ENCODE data around the gene KLHL8.
A peak's percentile ranks its signal among the peaks of the same experiment; 100 is the strongest.
"Not testable (repeated sequence)": the region's sequence is repeated elsewhere in the genome, so short reads cannot be mapped to it uniquely, and the experiment has no call there.

KLHL8 gene

GRCh38 chr4:87240341-87240740, 19.9 kb upstream of the KLHL8 start:
- Histone ChIP-seq H3K36me3 (ENCODE audit: insufficient read depth, low read length) (no peaks in the 10 kb centered on the region), H3K9ac (ENCODE audit: low read depth, low read length) (no peak overlapping the region), H3K4me1 (ENCODE audit: insufficient read depth, low read length) (no peaks in the 10 kb centered on the region), H3K9me3 (ENCODE audit: control insufficient read depth, insufficient read depth, low read length) (peaks cover 7% of the 10 kb centered on the region; the same call in 1 of the 2 replicates)

GRCh38 chr4:87239821-87240220, 19.4 kb upstream of the KLHL8 start:
- H3K4me1 ChIP-seq (ENCODE audit: insufficient read depth, low read length): no peaks in the 10 kb centered on the region
- H3K9me3 ChIP-seq (ENCODE audit: control insufficient read depth, insufficient read depth, low read length): peaks cover 7% of the 10 kb centered on the region; the same call in 1 of the 2 replicates
- no peak overlapping the region for H3K9ac ChIP-seq (ENCODE audit: low read depth, low read length)
- no peaks in the 10 kb centered on the region for H3K36me3 ChIP-seq (ENCODE audit: insufficient read depth, low read length)

GRCh38 chr4:87239194-87239593, 18.8 kb upstream of the KLHL8 start:
- Histone ChIP-seq H3K36me3 (ENCODE audit: insufficient read depth, low read length) (no peaks in the 10 kb centered on the region), H3K9me3 (ENCODE audit: control insufficient read depth, insufficient read depth, low read length) (peaks cover 7% of the 10 kb centered on the region; the same call in 1 of the 2 replicates), H3K9ac (ENCODE audit: low read depth, low read length) (no peak overlapping the region), H3K4me1 (ENCODE audit: insufficient read depth, low read length) (no peaks in the 10 kb centered on the region)

GRCh38 chr4:87236861-87237260, 16.4 kb upstream of the KLHL8 start:
- no peak overlapping the region for H3K9ac ChIP-seq (ENCODE audit: low read depth, low read length)
- no peaks in the 10 kb centered on the region for H3K36me3 ChIP-seq (ENCODE audit: insufficient read depth, low read length)
- no peaks in the 10 kb centered on the region for H3K9me3 ChIP-seq (ENCODE audit: control insufficient read depth, insufficient read depth, low read length)
- H3K4me1 ChIP-seq (ENCODE audit: insufficient read depth, low read length): no peaks in the 10 kb centered on the region

- peak overlapping the region; percentile 8; the same call in 1 of the 2 replicates for H3K9ac ChIP-seq (ENCODE audit: low read depth, low read length)
- no peaks in the 10 kb centered on the region for H3K9me3 ChIP-seq (ENCODE audit: control insufficient read depth, insufficient read depth, low read length)
Measured at GRCh38 chr4:87235020-87235671, 14.7 kb upstream of the KLHL8 start.

GRCh38 chr4:87232216-87232615, 11.8 kb upstream of the KLHL8 start:
- H3K9me3 ChIP-seq (ENCODE audit: control insufficient read depth, insufficient read depth, low read length): no peaks in the 10 kb centered on the region
- H3K4me1 ChIP-seq (ENCODE audit: insufficient read depth, low read length): no peaks in the 10 kb centered on the region

More at GRCh38 chr4:87235020-87235671, 14.7 kb upstream of the KLHL8 start:
- Histone ChIP-seq H3K4me1 (ENCODE audit: insufficient read depth, low read length) (no peaks in the 10 kb centered on the region), H3K36me3 (ENCODE audit: insufficient read depth, low read length) (no peaks in the 10 kb centered on the region)

GRCh38 chr4:87230806-87231205, 10.4 kb upstream of the KLHL8 start:
- Histone ChIP-seq H3K9me3 (ENCODE audit: control insufficient read depth, insufficient read depth, low read length) (no peaks in the 10 kb centered on the region), H3K9ac (ENCODE audit: low read depth, low read length) (no peak overlapping the region), H3K4me1 (ENCODE audit: insufficient read depth, low read length) (no peaks in the 10 kb centered on the region), H3K36me3 (ENCODE audit: insufficient read depth, low read length) (no peaks in the 10 kb centered on the region)

More at GRCh38 chr4:87232216-87232615, 11.8 kb upstream of the KLHL8 start:
- H3K9ac ChIP-seq (ENCODE audit: low read depth, low read length): no peak overlapping the region
- no peaks in the 10 kb centered on the region for H3K36me3 ChIP-seq (ENCODE audit: insufficient read depth, low read length)

- Histone ChIP-seq H3K9ac (ENCODE audit: low read depth, low read length) (no peak overlapping the region), H3K4me1 (ENCODE audit: insufficient read depth, low read length) (no peaks in the 10 kb centered on the region), H3K36me3 (ENCODE audit: insufficient read depth, low read length) (no peaks in the 10 kb centered on the region), H3K9me3 (ENCODE audit: control insufficient read depth, insufficient read depth, low read length) (no peaks in the 10 kb centered on the region)
Measured at GRCh38 chr4:87229979-87230378, 9.6 kb upstream of the KLHL8 start.

- Histone ChIP-seq H3K9ac (ENCODE audit: low read depth, low read length) (no peak overlapping the region), H3K4me1 (ENCODE audit: insufficient read depth, low read length) (no peaks in the 10 kb centered on the region), H3K36me3 (ENCODE audit: insufficient read depth, low read length) (no peaks in the 10 kb centered on the region), H3K9me3 (ENCODE audit: control insufficient read depth, insufficient read depth, low read length) (no peaks in the 10 kb centered on the region)
Measured at GRCh38 chr4:87228262-87228860, 7.9 kb upstream of the KLHL8 start.

- H3K4me1 ChIP-seq (ENCODE audit: insufficient read depth, low read length): no peaks in the 10 kb centered on the region
- no peaks in the 10 kb centered on the region for H3K36me3 ChIP-seq (ENCODE audit: insufficient read depth, low read length)
- H3K9me3 ChIP-seq (ENCODE audit: control insufficient read depth, insufficient read depth, low read length): no peaks in the 10 kb centered on the region
- H3K9ac ChIP-seq (ENCODE audit: low read depth, low read length): no peak overlapping the region
Measured at GRCh38 chr4:87227751-87228151, 7.3 kb upstream of the KLHL8 start.

- Histone ChIP-seq H3K4me1 (ENCODE audit: insufficient read depth, low read length) (no peaks in the 10 kb centered on the region), H3K36me3 (ENCODE audit: insufficient read depth, low read length) (no peaks in the 10 kb centered on the region), H3K9ac (ENCODE audit: low read depth, low read length) (no peak overlapping the region), H3K9me3 (ENCODE audit: control insufficient read depth, insufficient read depth, low read length) (no peaks in the 10 kb centered on the region)
Measured at GRCh38 chr4:87225936-87226335, 5.5 kb upstream of the KLHL8 start.

GRCh38 chr4:87224141-87224923, 3.9 kb upstream of the KLHL8 start:
- Histone ChIP-seq H3K36me3 (ENCODE audit: insufficient read depth, low read length) (no peaks in the 10 kb centered on the region), H3K9ac (ENCODE audit: low read depth, low read length) (no peak overlapping the region), H3K9me3 (ENCODE audit: control insufficient read depth, insufficient read depth, low read length) (no peaks in the 10 kb centered on the region), H3K4me1 (ENCODE audit: insufficient read depth, low read length) (no peaks in the 10 kb centered on the region)

GRCh38 chr4:87219632-87220093, 755 bp downstream of the KLHL8 start:
- Histone ChIP-seq H3K4me1 (ENCODE audit: insufficient read depth, low read length) (no peaks in the 10 kb centered on the region), H3K9ac (ENCODE audit: low read depth, low read length) (peak overlapping the region; percentile 94), H3K9me3 (ENCODE audit: control insufficient read depth, insufficient read depth, low read length) (no peaks in the 10 kb centered on the region), H3K36me3 (ENCODE audit: insufficient read depth, low read length) (no peaks in the 10 kb centered on the region)

- not testable (repeated sequence) for H3K4me1 ChIP-seq (ENCODE audit: insufficient read depth, low read length); H3K9ac ChIP-seq (ENCODE audit: low read depth, low read length); H3K36me3 ChIP-seq (ENCODE audit: insufficient read depth, low read length); H3K9me3 ChIP-seq (ENCODE audit: control insufficient read depth, insufficient read depth, low read length)
Measured at GRCh38 chr4:87217235-87217763, 3.1 kb downstream of the KLHL8 start.

All from ES-I3 (cell line).